Mucosa of descending colon (tissue), 3 donors: Measurements from ENCODE around the gene PHF13. TPM values are rescaled to one million over a fixed set of nuclear protein-coding genes. Genes with fewer than 3 reads are reported as not detected.

Experiments
- ATAC-seq: fragments of 200-7000 bp; cut with Tn5 transposase; one replicate; pipeline ENCODE4 v1.9.1; 2020; ENCODE audit warnings: mild to moderate bottlenecking, moderate library complexity
- DNase-seq, 3 donors: peaks; one replicate each; pipeline ENCODE4 v3.0.0-alpha.2; 2020
- H3K36me3 ChIP-seq: fragments of 200-600 bp; one replicate; pipeline ENCODE4 v1.8.0; 2021; ENCODE audit warnings: low read depth, mild to moderate bottlenecking
- H3K4me1 ChIP-seq: fragments of 200-600 bp; one replicate; pipeline ENCODE4 v1.8.0; 2021; ENCODE audit warnings: low read depth, mild to moderate bottlenecking
- H3K4me3 ChIP-seq: fragments of 200-600 bp; one replicate; pipeline ENCODE4 v1.8.0; 2021; ENCODE audit warnings: mild to moderate bottlenecking
- H3K9me3 ChIP-seq: fragments of 200-600 bp; one replicate; pipeline ENCODE4 v1.8.0; 2021; ENCODE audit warnings: mild to moderate bottlenecking
- intact Hi-C, 2 donors: fragments of 100-400 bp; cut with DNase I in 1 of 2; cut with micrococcal nuclease in 1 of 2; formaldehyde crosslinking; loops; one replicate each; pipeline versions ENCODE4 v1.11.0 to v1.11.1; 2022; cut with DNase I, micrococcal nuclease
- long read RNA-seq, 2 donors: library from polyadenylated mRNA; unstranded; transcript quantifications; one replicate each; pipeline ENCODE4 v2.0.0, GENCODE V29; 2019 to 2021
- total RNA-seq, 3 donors: library from RNA; stranded (reverse); fragmentation: NEBNext Ultra II Directional in 2 of 3; extraction: Animal tissue kit (Norgen Biotek cat#: 25700) in 2 of 3; gene quantifications; one replicate each; pipeline versions ENCODE4 v1.2.1 to v1.2.4, GENCODE V29; 2021 to 2023
- TF ChIP-seq, protein P1 (sequence below): fragments of 200-600 bp; IDR thresholded peaks from one replicate; pipeline ENCODE4 v1.8.0; 2022; ENCODE audit warnings: antibody characterized with exemption, mild to moderate bottlenecking
- donor health status: DM: no; HTN: no; CAD: no; lungs with moderate emphysema.
- donor health status: DM: no; HTN: no; CAD: no.
- donor health status: DM: no; HTN: yes; CAD: no.

The PHF13 gene
- total RNA-seq: 10 to 100 TPM in 1 of 3 donors, 1 to 10 TPM in 2; 6.6 to 21.5 (median 8.9) TPM
- long read RNA-seq, donor 1, transcript PHF13-201 (4 exons, 3,681 nt): major isoform, 24 of 33 reads
- long read RNA-seq, donor 1, partial matches to known transcripts: 5 of 33 reads
- long read RNA-seq, donor 1, other reads (novel, unspliced or antisense): 4 of 33 reads
- long read RNA-seq, donor 2, partial matches to known transcripts: 1 of 4 reads
- long read RNA-seq, donor 2, other reads (novel, unspliced or antisense): 1 of 4 reads

DNA sequence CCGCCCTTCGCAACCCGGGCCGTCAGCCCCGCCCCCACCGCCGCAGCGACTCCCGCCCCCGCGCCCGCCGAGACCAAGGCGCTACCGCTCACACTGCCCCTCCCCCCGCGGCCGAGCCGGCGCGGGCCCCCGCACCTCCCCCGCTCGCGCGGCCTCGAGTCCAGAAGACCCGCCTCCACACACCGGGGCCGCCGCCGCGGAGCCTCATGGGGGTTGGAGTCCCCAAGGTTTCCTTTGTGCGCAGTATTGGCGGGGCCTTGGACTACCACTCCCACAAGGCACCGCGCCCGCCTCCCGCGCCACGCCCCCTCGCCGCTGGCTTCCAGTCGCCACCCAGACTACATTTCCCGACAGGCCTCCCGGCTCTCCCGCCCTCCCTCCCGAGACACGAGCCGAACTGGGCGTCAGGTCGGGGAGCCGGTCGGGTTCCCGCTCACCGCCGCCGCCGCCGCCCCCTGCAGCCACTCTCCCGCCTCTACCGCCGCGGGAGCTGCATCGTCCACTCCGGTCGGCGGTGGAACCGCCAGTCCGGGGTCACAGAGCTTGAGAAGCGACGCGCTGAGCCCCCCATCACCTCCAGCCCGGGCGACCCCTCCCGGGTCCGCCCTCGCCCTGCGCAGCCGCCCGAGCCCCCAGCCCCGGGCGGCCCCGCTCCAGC lies at the start of gene PHF13:
TSS of gene PHF13 (plus strand) at position 371 of the 658 bp plus-strand sequence. CDS start 336 bp downstream, outside the sequence.
- DNase-seq (peak; percentile 100), ATAC-seq (peak; percentile 96)
- Histone ChIP-seq H3K9me3 (no peaks in the 10 kb centered on the region), H3K4me3 (peak within 1 kb of the TSS; percentile 86), H3K4me1 (peaks cover 8% of the 10 kb centered on the region), H3K36me3 (no peaks in the 10 kb centered on the region)
- TF ChIP-seq, protein P1, sequence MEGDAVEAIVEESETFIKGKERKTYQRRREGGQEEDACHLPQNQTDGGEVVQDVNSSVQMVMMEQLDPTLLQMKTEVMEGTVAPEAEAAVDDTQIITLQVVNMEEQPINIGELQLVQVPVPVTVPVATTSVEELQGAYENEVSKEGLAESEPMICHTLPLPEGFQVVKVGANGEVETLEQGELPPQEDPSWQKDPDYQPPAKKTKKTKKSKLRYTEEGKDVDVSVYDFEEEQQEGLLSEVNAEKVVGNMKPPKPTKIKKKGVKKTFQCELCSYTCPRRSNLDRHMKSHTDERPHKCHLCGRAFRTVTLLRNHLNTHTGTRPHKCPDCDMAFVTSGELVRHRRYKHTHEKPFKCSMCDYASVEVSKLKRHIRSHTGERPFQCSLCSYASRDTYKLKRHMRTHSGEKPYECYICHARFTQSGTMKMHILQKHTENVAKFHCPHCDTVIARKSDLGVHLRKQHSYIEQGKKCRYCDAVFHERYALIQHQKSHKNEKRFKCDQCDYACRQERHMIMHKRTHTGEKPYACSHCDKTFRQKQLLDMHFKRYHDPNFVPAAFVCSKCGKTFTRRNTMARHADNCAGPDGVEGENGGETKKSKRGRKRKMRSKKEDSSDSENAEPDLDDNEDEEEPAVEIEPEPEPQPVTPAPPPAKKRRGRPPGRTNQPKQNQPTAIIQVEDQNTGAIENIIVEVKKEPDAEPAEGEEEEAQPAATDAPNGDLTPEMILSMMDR: no peak
- intact Hi-C loops: no loop called here

DNA sequence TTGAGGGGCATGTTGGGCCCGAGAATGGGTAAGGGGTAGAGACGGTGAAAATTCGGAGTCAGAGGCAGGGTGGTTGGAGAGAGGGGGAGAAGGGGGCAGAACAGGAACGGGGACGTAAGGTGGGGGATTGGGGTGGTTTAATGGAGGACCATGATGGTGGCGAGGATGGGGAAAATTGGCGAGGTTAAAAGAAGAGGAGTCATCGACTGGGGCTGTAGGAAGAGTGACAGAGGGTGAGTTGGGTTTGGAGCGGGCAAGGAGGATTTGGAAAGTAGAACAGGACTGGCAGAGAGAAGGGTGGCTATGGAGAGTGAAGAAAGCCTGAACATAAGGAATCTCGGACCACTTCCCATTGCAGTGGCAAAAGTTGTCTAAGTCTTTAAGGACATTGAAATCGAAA lies 44.5 kb upstream of the PHF13 start:
- no peak for DNase-seq
- H3K9me3 ChIP-seq: no peaks in the 10 kb centered on the region
- no peaks in the 10 kb centered on the region for H3K36me3 ChIP-seq
- ATAC-seq: no peak
- intact Hi-C loops: no loop called here
- H3K4me1 ChIP-seq: no peaks in the 10 kb centered on the region
- H3K4me3 ChIP-seq: no peak overlapping the region
- TF ChIP-seq, protein P1: no peak

DNA sequence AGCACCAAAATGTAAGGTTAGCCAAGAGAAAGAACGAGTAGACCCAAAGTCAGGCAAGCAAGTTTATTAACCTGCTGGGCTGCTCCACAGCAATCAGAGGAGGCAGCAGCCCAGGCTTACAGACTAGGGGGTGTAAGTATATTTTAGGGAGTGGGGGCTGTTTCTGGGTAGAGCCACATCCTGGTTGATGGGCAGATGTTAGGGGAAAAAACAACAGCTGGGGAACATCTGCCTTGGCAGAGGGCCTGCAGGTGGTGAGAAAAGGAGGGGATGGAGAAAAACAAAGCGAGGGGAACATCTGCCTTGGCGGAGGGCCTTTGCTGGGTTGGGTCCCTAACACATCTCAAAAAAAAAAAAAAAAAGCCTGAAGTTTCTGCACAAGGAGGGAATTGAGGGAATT lies 43.4 kb upstream of the PHF13 start:
- ATAC-seq (no peak), DNase-seq (no peak)
- no peaks in the 10 kb centered on the region for H3K4me1 ChIP-seq
- intact Hi-C loops: no loop called here
- TF ChIP-seq, protein P1: no peak
- H3K9me3 ChIP-seq: no peaks in the 10 kb centered on the region
- H3K36me3 ChIP-seq: no peaks in the 10 kb centered on the region
- no peak overlapping the region for H3K4me3 ChIP-seq

DNA sequence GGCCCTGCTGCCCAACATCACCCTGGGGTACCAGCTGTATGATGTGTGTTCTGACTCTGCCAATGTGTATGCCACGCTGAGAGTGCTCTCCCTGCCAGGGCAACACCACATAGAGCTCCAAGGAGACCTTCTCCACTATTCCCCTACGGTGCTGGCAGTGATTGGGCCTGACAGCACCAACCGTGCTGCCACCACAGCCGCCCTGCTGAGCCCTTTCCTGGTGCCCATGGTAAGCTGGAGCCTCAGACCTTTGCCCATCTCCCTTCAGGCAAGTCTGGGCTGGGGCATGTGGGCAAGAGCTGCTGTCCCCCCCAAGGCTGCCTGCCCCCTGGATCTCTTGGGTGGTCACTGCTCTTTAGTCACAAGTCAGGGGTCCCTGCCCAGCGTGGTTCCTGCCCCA lies 42.5 kb upstream of the PHF13 start:
- DNase-seq (no peak), ATAC-seq (no peak)
- H3K4me3 ChIP-seq: no peak overlapping the region
- H3K36me3 ChIP-seq: no peaks in the 10 kb centered on the region
- no peaks in the 10 kb centered on the region for H3K4me1 ChIP-seq
- H3K9me3 ChIP-seq: no peaks in the 10 kb centered on the region
- intact Hi-C loops: no loop called here
- TF ChIP-seq, protein P1: no peak

DNA sequence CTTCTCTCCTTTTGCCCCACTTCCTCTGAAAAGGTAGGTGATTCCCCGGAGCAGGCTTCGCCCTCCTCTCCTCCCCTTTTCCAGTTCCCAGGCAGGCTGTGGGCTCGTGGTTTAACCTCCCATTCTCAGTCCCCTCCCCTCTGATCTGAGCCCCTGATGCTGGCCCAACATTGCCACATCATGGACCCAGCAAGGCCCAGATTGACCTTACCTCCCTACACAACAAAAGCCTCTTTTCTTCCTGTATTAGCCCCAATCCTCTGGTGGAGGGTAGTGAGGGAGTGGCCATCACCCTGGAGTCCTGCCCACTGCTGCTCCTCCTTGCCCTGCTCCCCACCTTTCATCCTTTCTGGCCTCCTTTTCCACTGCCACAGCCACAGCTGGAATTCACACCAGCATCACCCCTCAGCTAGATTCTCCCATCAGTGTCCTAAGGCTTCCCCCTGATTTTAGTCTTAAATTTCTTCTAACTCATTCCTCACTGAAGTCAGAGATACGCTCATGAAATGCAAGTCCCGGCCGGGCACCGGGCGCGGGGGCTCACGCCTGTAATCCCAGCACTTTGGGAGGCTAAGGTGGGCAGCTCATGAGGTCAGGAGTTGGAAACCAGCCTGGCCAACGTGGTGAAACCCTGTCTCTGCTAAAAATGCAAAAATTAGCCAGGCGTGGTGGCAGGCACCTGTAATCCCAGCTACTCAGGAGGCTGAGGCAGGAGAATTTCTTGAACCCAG lies 40.7 kb upstream of the PHF13 start:
- no peak for ATAC-seq
- Histone ChIP-seq H3K9me3 (no peaks in the 10 kb centered on the region), H3K4me3 (no peak overlapping the region), H3K36me3 (no peaks in the 10 kb centered on the region), H3K4me1 (no peaks in the 10 kb centered on the region)
- no peak for DNase-seq
- intact Hi-C loops: no loop called here
- TF ChIP-seq, protein P1: no peak
